GM18511 (cell line): Measurements from ENCODE around the gene CFDP1.

ENCODE experiments used
- ATAC-seq: cut with Tn5 transposase; IDR thresholded peaks from one replicate; pipeline ENCODE4 v1.9.1; 2021; ENCODE audit warnings: mild to moderate bottlenecking, moderate library complexity; ENCODE audit not compliant: unreplicated experiment

The CFDP1 gene

GRCh38 chr16:75377729-75378386 is 55.4 kb downstream of the CFDP1 start:
- ATAC-seq: no peak

GRCh38 chr16:75376475-75377161 is 56.7 kb downstream of the CFDP1 start:
- no peak for ATAC-seq

GRCh38 chr16:75374388-75374787 is 58.9 kb downstream of the CFDP1 start:
- no peak for ATAC-seq

- ATAC-seq: no peak
Measured at GRCh38 chr16:75372236-75372856, 61.0 kb downstream of the CFDP1 start.

- ATAC-seq: no peak
Measured at GRCh38 chr16:75371171-75371570, 62.1 kb downstream of the CFDP1 start.

GRCh38 chr16:75364286-75364791 is 69.0 kb downstream of the CFDP1 start:
- ATAC-seq: no peak

GRCh38 chr16:75362846-75363245 is 70.5 kb downstream of the CFDP1 start:
- no peak for ATAC-seq

- ATAC-seq: no peak
Measured at GRCh38 chr16:75361936-75362335, 71.4 kb downstream of the CFDP1 start.

- no peak for ATAC-seq
Measured at GRCh38 chr16:75354170-75354569, 79.1 kb downstream of the CFDP1 start.

- ATAC-seq: no peak
Measured at GRCh38 chr16:75351183-75351582, 82.1 kb downstream of the CFDP1 start.

- no peak for ATAC-seq
Measured at GRCh38 chr16:75345711-75346110, 87.6 kb downstream of the CFDP1 start.

- ATAC-seq: no peak
Measured at GRCh38 chr16:75343941-75344340, 89.4 kb downstream of the CFDP1 start.

GRCh38 chr16:75343286-75343685 is 90.0 kb downstream of the CFDP1 start:
- ATAC-seq: no peak

- no peak for ATAC-seq
Measured at GRCh38 chr16:75342308-75342811, 90.9 kb downstream of the CFDP1 start.

- ATAC-seq: no peak
Measured at GRCh38 chr16:75341564-75342307, 91.6 kb downstream of the CFDP1 start.

GRCh38 chr16:75340741-75341491 is 92.4 kb downstream of the CFDP1 start:
- no peak for ATAC-seq

GRCh38 chr16:75337430-75337829 is 95.9 kb downstream of the CFDP1 start:
- no peak for ATAC-seq

GRCh38 chr16:75336521-75336920 is 96.8 kb downstream of the CFDP1 start:
- ATAC-seq: no peak

GRCh38 chr16:75333721-75334163 is 99.6 kb downstream of the CFDP1 start:
- no peak for ATAC-seq

- ATAC-seq: no peak
Measured at GRCh38 chr16:75329943-75330342, 103.4 kb downstream of the CFDP1 start.
